Osteoblast (primary cell): Measurements from ENCODE around the gene MYO18B. TPM values are rescaled to one million over a fixed set of nuclear protein-coding genes. Genes with fewer than 3 reads are reported as not detected.

Source experiments
- DNase-seq: peaks from one replicate; pipeline ENCODE4 v3.0.0; 2011; ENCODE audit warnings: low spot score, mixed read lengths; ENCODE audit not compliant: insufficient read length; ENCODE audit errors: missing footprints
- H2AFZ ChIP-seq: 2 replicates; pipeline ENCODE4 v1.6.0; 2011; ENCODE audit warnings: mild to moderate bottlenecking, low read length
- H3K27ac ChIP-seq: 2 replicates; pipeline ENCODE4 v1.5.1; 2011; ENCODE audit warnings: mild to moderate bottlenecking, low read depth, low read length, moderate library complexity
- H3K27me3 ChIP-seq: 2 replicates; pipeline ENCODE4 v1.6.0; 2012; ENCODE audit warnings: mild to moderate bottlenecking, control low read depth, inconsistent platforms, low read length, moderate library complexity; ENCODE audit not compliant: insufficient read depth
- H3K36me3 ChIP-seq: 2 replicates; pipeline ENCODE4 v1.5.1; 2011; ENCODE audit warnings: mild to moderate bottlenecking, low read length, control low read depth, moderate library complexity; ENCODE audit not compliant: insufficient read depth
- H3K4me1 ChIP-seq: 2 replicates; pipeline ENCODE4 v1.5.1; 2011; ENCODE audit warnings: mild to moderate bottlenecking, low read length, control low read depth, moderate library complexity; ENCODE audit not compliant: insufficient read depth
- H3K4me2 ChIP-seq: 2 replicates; pipeline ENCODE4 v1.6.0; 2011; ENCODE audit warnings: mild to moderate bottlenecking, low read length; ENCODE audit not compliant: insufficient read depth
- H3K4me3 ChIP-seq: fragments of 200-600 bp; sonication (generic); 3 replicates; pipeline ENCODE4 v1.5.1; 2012; ENCODE audit warnings: mild to moderate bottlenecking, low read length, inconsistent platforms; ENCODE audit not compliant: insufficient read depth
- H3K79me2 ChIP-seq: 2 replicates; pipeline ENCODE4 v1.6.0; 2012; ENCODE audit warnings: mild to moderate bottlenecking, low read length, control low read depth, inconsistent platforms; ENCODE audit not compliant: insufficient read depth
- H3K9me3 ChIP-seq: 2 replicates; pipeline ENCODE4 v1.5.1; 2011; ENCODE audit warnings: low read depth, low read length, control low read depth
- H4K20me1 ChIP-seq: 2 replicates; pipeline ENCODE4 v1.6.0; 2012; ENCODE audit warnings: mild to moderate bottlenecking, low read length, control low read depth; ENCODE audit not compliant: insufficient read depth
- total RNA-seq: library from RNA; depleted of rRNA; stranded (reverse); fragments of >200 nt; gene quantifications from 2 replicates; pipeline ENCODE4 v1.2.3, GENCODE V29; 2012
- TF ChIP-seq, protein P1 (sequence below): IDR thresholded peaks from 2 replicates; pipeline ENCODE4 v1.5.1; 2011; ENCODE audit warnings: mild to moderate bottlenecking, low read depth, low read length, moderate library complexity; ENCODE audit errors: extremely low read depth

The MYO18B gene
- total RNA-seq, 1 donor: under 0.01 TPM

DNA sequence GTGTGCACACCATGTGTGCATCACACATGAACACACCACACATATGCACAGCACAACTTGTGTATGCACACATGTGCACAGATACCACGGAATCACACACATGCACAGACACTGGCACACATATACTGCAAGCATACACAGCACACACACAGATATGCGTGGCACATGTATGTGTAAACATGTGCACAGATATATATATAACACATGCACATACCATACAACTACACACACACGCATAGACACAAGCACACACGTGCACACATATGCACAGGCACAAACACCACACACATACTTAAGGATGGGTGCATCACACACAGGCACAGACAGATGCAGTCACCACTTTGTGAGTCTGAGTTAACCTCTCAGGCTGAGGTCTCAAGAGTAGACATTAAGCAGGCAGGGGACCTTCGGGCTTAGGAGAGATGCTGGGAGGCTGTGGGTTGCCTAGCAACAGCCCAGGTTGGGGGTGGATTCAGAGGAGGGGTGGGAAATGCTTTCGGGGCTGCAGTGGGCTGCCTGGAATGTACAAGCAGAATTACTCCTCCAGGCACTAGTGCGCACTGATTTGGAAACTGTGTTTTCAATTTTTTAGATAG lies 82.9 kb downstream of the MYO18B start:
- no peaks in the 10 kb centered on the region for H3K9me3 ChIP-seq
- TF ChIP-seq, protein P1, sequence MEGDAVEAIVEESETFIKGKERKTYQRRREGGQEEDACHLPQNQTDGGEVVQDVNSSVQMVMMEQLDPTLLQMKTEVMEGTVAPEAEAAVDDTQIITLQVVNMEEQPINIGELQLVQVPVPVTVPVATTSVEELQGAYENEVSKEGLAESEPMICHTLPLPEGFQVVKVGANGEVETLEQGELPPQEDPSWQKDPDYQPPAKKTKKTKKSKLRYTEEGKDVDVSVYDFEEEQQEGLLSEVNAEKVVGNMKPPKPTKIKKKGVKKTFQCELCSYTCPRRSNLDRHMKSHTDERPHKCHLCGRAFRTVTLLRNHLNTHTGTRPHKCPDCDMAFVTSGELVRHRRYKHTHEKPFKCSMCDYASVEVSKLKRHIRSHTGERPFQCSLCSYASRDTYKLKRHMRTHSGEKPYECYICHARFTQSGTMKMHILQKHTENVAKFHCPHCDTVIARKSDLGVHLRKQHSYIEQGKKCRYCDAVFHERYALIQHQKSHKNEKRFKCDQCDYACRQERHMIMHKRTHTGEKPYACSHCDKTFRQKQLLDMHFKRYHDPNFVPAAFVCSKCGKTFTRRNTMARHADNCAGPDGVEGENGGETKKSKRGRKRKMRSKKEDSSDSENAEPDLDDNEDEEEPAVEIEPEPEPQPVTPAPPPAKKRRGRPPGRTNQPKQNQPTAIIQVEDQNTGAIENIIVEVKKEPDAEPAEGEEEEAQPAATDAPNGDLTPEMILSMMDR: no peak
- H3K4me3 ChIP-seq: no peak overlapping the region
- no peaks in the 10 kb centered on the region for H3K36me3 ChIP-seq
- H3K79me2 ChIP-seq: no peaks in the 10 kb centered on the region
- H4K20me1 ChIP-seq: no peaks in the 10 kb centered on the region
- no peak overlapping the region for H3K4me2 ChIP-seq
- no peak overlapping the region for H3K27ac ChIP-seq
- no peak overlapping the region for H2AFZ ChIP-seq
- H3K4me1 ChIP-seq: no peaks in the 10 kb centered on the region
- no peak for DNase-seq
- H3K27me3 ChIP-seq: no peaks in the 10 kb centered on the region

GRCh38 chr22:25827415-25827814 lies 85.4 kb downstream of the MYO18B start:
- H3K27ac ChIP-seq: no peak overlapping the region
- H3K4me1 ChIP-seq: no peaks in the 10 kb centered on the region
- no peaks in the 10 kb centered on the region for H3K79me2 ChIP-seq
- no peaks in the 10 kb centered on the region for H3K27me3 ChIP-seq
- DNase-seq: no peak
- no peaks in the 10 kb centered on the region for H3K9me3 ChIP-seq
- H3K36me3 ChIP-seq: no peaks in the 10 kb centered on the region
- H2AFZ ChIP-seq: no peak overlapping the region
- H3K4me3 ChIP-seq: no peak overlapping the region
- H4K20me1 ChIP-seq: no peaks in the 10 kb centered on the region
- TF ChIP-seq, protein P1: no peak
- no peak overlapping the region for H3K4me2 ChIP-seq

DNA sequence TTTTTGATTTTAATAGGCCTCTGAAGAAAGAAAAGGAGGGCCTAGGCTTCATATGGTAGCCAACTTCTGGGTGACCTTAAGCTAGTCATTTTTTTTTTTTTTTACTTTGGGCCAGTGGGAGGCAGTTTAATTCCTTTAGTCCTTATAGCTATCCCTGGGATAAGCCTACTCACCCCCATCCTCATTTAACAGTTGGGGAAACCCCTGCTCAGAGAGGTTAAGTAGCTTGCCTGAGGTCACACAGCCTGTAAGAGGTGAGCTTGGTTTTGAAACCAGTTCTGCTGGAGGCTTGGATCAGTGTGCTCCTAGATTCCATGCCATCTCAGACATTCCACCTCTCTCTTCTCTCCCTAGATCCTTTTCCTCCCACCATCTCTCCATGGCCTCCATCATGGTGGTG lies 86.4 kb downstream of the MYO18B start:
- no peaks in the 10 kb centered on the region for H3K9me3 ChIP-seq
- no peaks in the 10 kb centered on the region for H3K36me3 ChIP-seq
- TF ChIP-seq, protein P1: no peak
- H3K4me2 ChIP-seq: no peak overlapping the region
- H3K27ac ChIP-seq: no peak overlapping the region
- no peaks in the 10 kb centered on the region for H3K79me2 ChIP-seq
- no peaks in the 10 kb centered on the region for H3K27me3 ChIP-seq
- DNase-seq: no peak
- no peak overlapping the region for H2AFZ ChIP-seq
- no peak overlapping the region for H3K4me3 ChIP-seq
- H4K20me1 ChIP-seq: no peaks in the 10 kb centered on the region
- no peaks in the 10 kb centered on the region for H3K4me1 ChIP-seq

- Histone ChIP-seq H4K20me1 (no peaks in the 10 kb centered on the region), H3K9me3 (no peaks in the 10 kb centered on the region), H3K4me2 (no peak overlapping the region), H3K4me1 (no peaks in the 10 kb centered on the region), H3K27ac (no peak overlapping the region), H3K4me3 (no peak overlapping the region), H3K36me3 (no peaks in the 10 kb centered on the region), H3K79me2 (no peaks in the 10 kb centered on the region), H2AFZ (no peak overlapping the region), H3K27me3 (no peaks in the 10 kb centered on the region)
- TF ChIP-seq, protein P1: no peak
- no peak for DNase-seq
These were observed 87.2 kb downstream of the MYO18B start for GRCh38 chr22:25829237-25829636.
